GM12801 (cell line): ENCODE results near the gene AMPH.

Experiments
- CTCF ChIP-seq: IDR thresholded peaks from one replicate; pipeline ENCODE4 v1.5.1; 2011; ENCODE audit warnings: control low read depth; ENCODE audit not compliant: insufficient read length; ENCODE audit errors: extremely low read depth

Gene AMPH

GRCh38 chr7:38385682-38386081 is 245.5 kb downstream of the AMPH start:
- TF ChIP-seq CTCF: no peak

GRCh38 chr7:38383281-38383680 is 247.9 kb downstream of the AMPH start:
- no peak for TF ChIP-seq CTCF

GRCh38 chr7:38382684-38383083 is 248.5 kb downstream of the AMPH start:
- TF ChIP-seq CTCF: no peak

- no peak for TF ChIP-seq CTCF
Measured at GRCh38 chr7:38375453-38375852, 255.7 kb downstream of the AMPH start.

DNA sequence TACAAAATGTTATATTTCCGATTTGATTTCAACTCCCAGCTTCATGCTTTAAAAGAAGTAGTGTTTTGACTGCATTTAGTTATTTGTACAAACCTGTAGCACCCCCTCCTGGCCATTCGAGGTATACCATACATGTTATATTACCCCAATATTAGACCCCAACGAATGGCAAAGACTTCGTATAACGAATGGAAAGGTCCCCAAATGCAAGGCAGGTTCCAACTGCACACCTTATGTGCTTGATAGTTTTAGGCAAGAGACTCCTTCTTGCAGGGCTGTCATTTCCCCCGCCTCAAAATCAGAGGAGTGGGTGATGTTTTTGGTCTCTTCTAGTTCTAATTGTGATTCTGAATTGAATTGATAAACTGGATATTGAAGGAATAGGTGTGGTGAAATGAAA is 256.7 kb downstream of the AMPH start:
- TF ChIP-seq CTCF: no peak

DNA sequence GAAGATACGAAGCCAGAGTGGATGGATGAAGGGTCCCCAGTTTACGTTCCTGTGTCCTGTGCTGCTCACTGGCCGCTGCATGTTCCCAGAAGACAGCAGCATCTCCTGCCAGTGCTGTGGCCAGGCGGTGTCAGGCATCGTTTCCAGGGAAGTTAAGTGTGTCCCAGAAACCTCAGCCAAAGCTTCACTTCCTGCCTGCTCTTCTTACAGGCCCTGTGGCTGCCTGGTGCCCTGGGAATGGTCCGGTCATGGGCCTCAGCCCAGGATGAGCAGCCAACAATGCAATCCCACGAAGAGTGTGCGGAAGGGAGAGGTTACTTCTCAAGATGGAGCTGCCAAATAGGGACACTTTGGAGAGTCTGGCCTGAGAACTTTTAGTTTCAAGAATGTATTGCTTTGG is 258.0 kb downstream of the AMPH start:
- TF ChIP-seq CTCF: no peak

- no peak for TF ChIP-seq CTCF
Measured at GRCh38 chr7:38372290-38372689, 258.9 kb downstream of the AMPH start.
